Pancreas (tissue), 10 donors: Measurements from ENCODE around the gene HRCT1. TPM values are rescaled to one million over a fixed set of nuclear protein-coding genes. Genes with fewer than 3 reads are reported as not detected.

Experiments used
- ATAC-seq, 4 donors: fragments of 200-7000 bp; cut with Tn5 transposase; one replicate each; pipeline versions ENCODE4 v1.8.0 to v1.9.1; 2020; ENCODE audit warnings: mild to moderate bottlenecking in 4 of 4, moderate library complexity in 4 of 4
- DNase-seq, 6 donors: peaks; one replicate each; pipeline ENCODE4 v3.0.0-alpha.2; 2020
- FAIRE-seq: peaks from 2 replicates; lab custom pipeline; 2012; peaks lifted over from hg19 to GRCh38; lab: Jason Lieb, UNC
- H3K27ac ChIP-seq, 4 donors: fragments of 200-600 bp; sonication (generic); 1 replicate in 3 of 4; 2 replicates in 1 of 4; pipeline versions ENCODE4 v1.5.0 to v1.8.0; 2020
- H3K27me3 ChIP-seq, 4 donors: fragments of 200-600 bp; one replicate each; pipeline ENCODE4 v1.8.0; 2021
- H3K36me3 ChIP-seq, 3 donors: fragments of 200-600 bp; sonication (generic) in 1 of 3; one replicate each; pipeline versions ENCODE4 v1.5.0 to v1.8.0; 2020 to 2021
- H3K4me1 ChIP-seq, 3 donors: fragments of 200-600 bp; one replicate each; pipeline ENCODE4 v1.8.0; 2021
- H3K4me3 ChIP-seq, 4 donors: fragments of 200-600 bp; sonication (generic) in 2 of 4; one replicate each; pipeline versions ENCODE4 v1.5.0 to v1.8.0; 2020 to 2021
- H3K9me3 ChIP-seq, 4 donors: fragments of 200-600 bp; one replicate each; pipeline ENCODE4 v1.8.0; 2021
- WGBS, 2 donors: extraction: QIAGEN DNeasy Blood & Tissue Kit; methylation state at CpG; one replicate each; pipeline ENCODE4 v1.1.7; 2013; 5-methylcytosine and 5-hydroxymethylcytosine counted together
- intact Hi-C, 3 donors: fragments of 100-400 bp; cut with DNase I; formaldehyde crosslinking; loops; one replicate each; pipeline versions ENCODE4 v1.11.1 to v1.14.2; 2022
- polyA plus RNA-seq, 2 donors: library from polyadenylated mRNA; stranded (reverse); fragments of 200-250 nt; gene quantifications; one replicate each; pipeline ENCODE4 v1.2.3, GENCODE V29; 2013
- total RNA-seq, 6 donors: library from RNA; stranded (reverse); fragmentation: NEBNext Ultra II Directional in 4 of 6; extraction: Animal tissue kit (Norgen Biotek cat#: 25700) in 4 of 6; gene quantifications; one replicate each; pipeline versions ENCODE4 v1.2.1 to v1.2.4, GENCODE V29; 2021 to 2023
- TF ChIP-seq, protein P1 (sequence below), 4 donors: fragments of 200-600 bp; sonication (generic) in 3 of 4; IDR thresholded peaks; one replicate each; pipeline versions ENCODE4 v1.5.0 to v1.8.0; 2021; ENCODE audit warnings: antibody characterized with exemption in 4 of 4
- donor health status: healthy with polysubstance abuse.
- donor health status: DM: no; HTN: no; CAD: no; lungs with moderate emphysema.
- donor health status: DM: no; HTN: no; CAD: no.
- donor health status: control.
- donor health status: control.
- donor health status: Bipolar disorder and iron deficiency.
- donor health status: DM: yes; HTN: yes; CAD: no.
- donor health status: DM: no; HTN: no; CAD: no.
- donor health status: DM: no; HTN: no; CAD: no.
- donor health status: DM: yes; HTN: yes; CAD: no.

The HRCT1 gene
- total and polyA plus RNA-seq, 8 donors: 0.33 to 1.5 (median 0.83) TPM

DNA sequence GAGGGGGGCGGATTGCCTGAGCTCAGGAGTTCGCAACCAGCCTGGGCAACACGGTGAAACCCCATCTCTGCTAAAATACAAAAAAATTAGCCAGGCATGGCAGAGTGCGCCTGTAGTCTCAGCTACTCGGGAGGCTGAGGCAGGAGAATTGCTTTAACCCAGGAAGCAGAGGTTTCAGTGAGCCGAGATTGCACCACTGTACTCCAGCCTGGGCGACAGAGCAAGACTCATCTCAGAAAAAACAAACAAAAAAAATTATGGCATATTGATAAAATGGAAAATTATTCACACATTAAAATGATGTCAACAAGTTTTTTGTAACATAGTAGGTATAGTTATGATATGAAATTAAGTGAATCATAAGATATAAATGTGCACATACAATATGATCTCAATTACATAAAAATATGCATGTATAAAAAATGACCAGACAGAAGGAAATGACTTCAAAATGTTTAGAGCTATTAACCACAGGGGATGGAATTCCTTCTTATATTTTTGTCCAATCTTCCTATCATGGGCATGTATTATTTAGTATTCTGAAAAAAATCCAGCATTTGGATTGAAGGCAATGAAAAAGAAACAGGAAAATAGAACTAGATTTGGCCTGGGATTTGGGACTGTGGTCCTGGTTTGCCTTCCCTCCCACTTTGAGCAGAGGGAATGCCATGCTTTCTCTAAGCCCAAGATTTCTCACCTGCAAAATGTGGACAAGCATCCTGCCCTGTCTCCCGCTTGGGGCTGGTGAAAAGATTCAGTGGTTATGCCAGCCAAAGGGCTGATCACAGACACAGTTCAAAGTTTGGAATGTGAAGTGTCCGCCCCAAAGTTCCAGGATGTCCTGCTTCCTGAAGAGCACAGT, 22.8 kb downstream of the HRCT1 start:
- intact Hi-C loops: no loop called here
- Histone ChIP-seq H3K9me3 (no peaks in the 10 kb centered on the region), H3K27me3 (no peaks in the 10 kb centered on the region), H3K4me3 (no peak overlapping the region), H3K4me1 (peaks cover 0 to 3% (median 0%) of the 10 kb centered on the region in 3 donors), H3K27ac (no peak overlapping the region), H3K36me3 (no peaks in the 10 kb centered on the region)
- FAIRE-seq: no peak
- ATAC-seq: no peak
- TF ChIP-seq, protein P1, sequence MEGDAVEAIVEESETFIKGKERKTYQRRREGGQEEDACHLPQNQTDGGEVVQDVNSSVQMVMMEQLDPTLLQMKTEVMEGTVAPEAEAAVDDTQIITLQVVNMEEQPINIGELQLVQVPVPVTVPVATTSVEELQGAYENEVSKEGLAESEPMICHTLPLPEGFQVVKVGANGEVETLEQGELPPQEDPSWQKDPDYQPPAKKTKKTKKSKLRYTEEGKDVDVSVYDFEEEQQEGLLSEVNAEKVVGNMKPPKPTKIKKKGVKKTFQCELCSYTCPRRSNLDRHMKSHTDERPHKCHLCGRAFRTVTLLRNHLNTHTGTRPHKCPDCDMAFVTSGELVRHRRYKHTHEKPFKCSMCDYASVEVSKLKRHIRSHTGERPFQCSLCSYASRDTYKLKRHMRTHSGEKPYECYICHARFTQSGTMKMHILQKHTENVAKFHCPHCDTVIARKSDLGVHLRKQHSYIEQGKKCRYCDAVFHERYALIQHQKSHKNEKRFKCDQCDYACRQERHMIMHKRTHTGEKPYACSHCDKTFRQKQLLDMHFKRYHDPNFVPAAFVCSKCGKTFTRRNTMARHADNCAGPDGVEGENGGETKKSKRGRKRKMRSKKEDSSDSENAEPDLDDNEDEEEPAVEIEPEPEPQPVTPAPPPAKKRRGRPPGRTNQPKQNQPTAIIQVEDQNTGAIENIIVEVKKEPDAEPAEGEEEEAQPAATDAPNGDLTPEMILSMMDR (IDR thresholded peaks at IDR 0.05): no peak
- WGBS, 2 donors: 79 to 86% methylated on average over 9 of the region's 9 CpGs
- DNase-seq: no peak

DNA sequence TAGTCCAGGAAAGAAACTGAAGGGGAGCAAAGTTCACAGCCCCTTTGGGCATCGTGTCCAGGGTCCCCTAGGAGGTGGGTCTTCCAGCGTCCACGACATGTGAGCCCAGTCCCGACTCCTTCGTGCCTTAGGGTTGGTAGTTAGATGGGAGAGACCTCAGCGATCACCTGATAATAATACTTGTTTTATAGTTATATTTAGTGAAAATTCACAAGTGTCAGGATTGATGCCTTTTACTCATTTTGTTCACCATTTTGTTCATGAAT, 23.4 kb downstream of the HRCT1 start:
- Histone ChIP-seq H3K36me3 (no peaks in the 10 kb centered on the region), H3K4me3 (no peak overlapping the region), H3K4me1 (no peaks in the 10 kb centered on the region), H3K27ac (no peak overlapping the region), H3K27me3 (no peaks in the 10 kb centered on the region), H3K9me3 (no peaks in the 10 kb centered on the region)
- WGBS, 2 donors: 69 to 78% methylated on average over 6 of the region's 6 CpGs
- FAIRE-seq: no peak
- no peak for ATAC-seq
- TF ChIP-seq, protein P1 (IDR thresholded peaks at IDR 0.05): no peak
- DNase-seq: no peak
- intact Hi-C loops: no loop called here

DNA sequence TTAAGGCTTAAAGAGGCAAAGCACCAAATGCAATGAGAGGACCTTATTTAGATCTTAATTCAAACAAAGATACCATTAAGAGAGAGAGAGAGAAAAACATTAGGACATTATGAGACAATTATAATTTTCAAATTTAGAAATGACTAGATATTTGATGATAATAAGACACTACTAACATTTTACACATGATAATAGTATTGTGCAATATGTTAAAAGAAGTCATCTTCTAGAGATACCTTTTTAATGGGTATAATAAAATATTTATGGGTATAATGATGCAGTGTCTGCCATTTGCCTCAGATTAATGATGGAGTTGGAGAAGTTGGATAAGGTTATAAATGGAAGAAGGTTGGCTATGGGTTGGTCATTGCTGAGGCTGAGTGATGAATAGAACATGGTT, 24.5 kb downstream of the HRCT1 start:
- intact Hi-C loops: no loop called here
- FAIRE-seq (no peak), ATAC-seq (no peak), DNase-seq (no peak)
- Histone ChIP-seq H3K36me3 (no peaks in the 10 kb centered on the region), H3K27ac (no peak overlapping the region), H3K4me1 (peaks cover 0 to 2% (median 0%) of the 10 kb centered on the region in 3 donors), H3K9me3 (no peaks in the 10 kb centered on the region), H3K4me3 (no peak overlapping the region), H3K27me3 (no peaks in the 10 kb centered on the region)
- TF ChIP-seq, protein P1 (IDR thresholded peaks at IDR 0.05): no peak

DNA sequence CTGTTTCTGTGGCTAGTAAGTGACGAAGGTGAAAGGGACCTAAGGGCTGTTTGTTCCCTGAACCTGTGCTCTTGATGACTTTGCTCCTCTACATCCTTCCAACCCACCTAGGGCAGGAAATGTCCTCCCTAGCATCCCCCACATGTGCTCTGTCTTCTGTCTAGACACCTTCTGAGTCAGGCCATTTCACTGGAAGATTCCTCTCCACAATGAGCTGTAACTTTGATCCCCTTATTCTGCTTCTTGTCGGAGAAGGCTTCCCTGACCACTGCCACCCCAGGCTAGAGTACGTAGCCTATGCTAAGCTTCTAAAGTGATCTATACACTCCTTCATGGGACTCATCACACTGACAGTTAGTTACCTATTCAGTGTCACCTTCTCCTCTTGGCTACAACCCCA, 25.0 kb downstream of the HRCT1 start:
- 86 to 91% methylated on average over 3 of the region's 3 CpGs for WGBS, 2 donors
- Histone ChIP-seq H3K9me3 (no peaks in the 10 kb centered on the region), H3K27ac (no peak overlapping the region), H3K4me3 (no peak overlapping the region), H3K36me3 (no peaks in the 10 kb centered on the region), H3K27me3 (no peaks in the 10 kb centered on the region), H3K4me1 (peaks cover 0 to 6% (median 0%) of the 10 kb centered on the region in 3 donors)
- TF ChIP-seq, protein P1 (IDR thresholded peaks at IDR 0.05): no peak
- no peak for FAIRE-seq
- no peak for ATAC-seq
- DNase-seq: no peak
- intact Hi-C loops: no loop called here

DNA sequence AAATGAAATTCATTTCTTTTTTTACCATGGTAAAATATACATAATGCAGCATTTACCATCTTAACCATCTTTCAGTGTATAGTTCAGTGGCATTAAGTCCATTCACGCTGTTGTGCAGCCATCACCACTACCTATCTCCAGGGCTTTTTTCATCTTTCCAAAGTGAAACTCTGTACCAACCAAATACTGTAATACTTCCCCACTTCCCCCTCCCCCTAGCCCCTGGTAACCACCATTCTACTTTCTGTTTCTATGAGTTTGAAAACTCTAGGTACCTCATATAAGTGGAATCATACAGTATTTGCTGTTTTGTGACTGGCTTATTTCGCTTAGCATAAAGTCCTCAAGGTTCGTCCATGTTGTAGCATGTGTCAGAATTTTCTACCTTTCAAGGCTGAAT, 26.7 kb downstream of the HRCT1 start:
- ATAC-seq (no peak), FAIRE-seq (no peak), DNase-seq (no peak)
- no peaks in the 10 kb centered on the region for H3K36me3 ChIP-seq
- intact Hi-C loops: no loop called here
- no peaks in the 10 kb centered on the region for H3K9me3 ChIP-seq
- no peak overlapping the region for H3K4me3 ChIP-seq
- H3K27me3 ChIP-seq: no peaks in the 10 kb centered on the region
- 89 to 96% methylated on average over 3 of the region's 3 CpGs for WGBS, 2 donors
- H3K27ac ChIP-seq: no peak overlapping the region
- TF ChIP-seq, protein P1 (IDR thresholded peaks at IDR 0.05): no peak
- H3K4me1 ChIP-seq: peaks cover 0 to 8% (median 0%) of the 10 kb centered on the region in 3 donors
